KBM-7 (cell line): ENCODE data around the gene VASP.

Experiments used
- DNase-seq: peaks from one replicate; pipeline ENCODE4 v3.0.0-alpha.2; 2015
- in situ Hi-C: fragments of 300-500 bp; cut with MboI; formaldehyde crosslinking; loops from 2 replicates; pipeline ENCODE4 v1.14.3; 2020; ENCODE audit warnings: low sequenced_read_pairs, low pct_unique_long_range_greater_than_20kb, mixed read lengths

Gene VASP

GRCh38 chr19:45472563-45473366, 34.5 kb upstream of the VASP start:
- DNase-seq, result no peak

GRCh38 chr19:45473367-45473681, 34.0 kb upstream of the VASP start:
- in situ Hi-C loops, result no loop called here
- DNase-seq, result no peak

More at GRCh38 chr19:45472563-45473366, 34.5 kb upstream of the VASP start:
- in situ Hi-C loops, result no loop called here

GRCh38 chr19:45473682-45474605, 33.3 kb upstream of the VASP start:
- in situ Hi-C loops, result no loop called here
- DNase-seq, result no peak

GRCh38 chr19:45474606-45475521, 32.4 kb upstream of the VASP start:
- DNase-seq, result no peak
- in situ Hi-C loops, result no loop called here

- DNase-seq, result no peak
- in situ Hi-C loops, result no loop called here
These were observed 31.6 kb upstream of the VASP start for GRCh38 chr19:45475537-45476291.

GRCh38 chr19:45476304-45476703, 31.0 kb upstream of the VASP start:
- no peak for DNase-seq
- in situ Hi-C loops, result no loop called here

GRCh38 chr19:45477186-45477585, 30.1 kb upstream of the VASP start:
- DNase-seq, result no peak
- in situ Hi-C loops, result no loop called here

- in situ Hi-C loops, result no loop called here
- no peak for DNase-seq
These were observed 29.4 kb upstream of the VASP start for GRCh38 chr19:45477713-45478453.

GRCh38 chr19:45478454-45479238, 28.6 kb upstream of the VASP start:
- in situ Hi-C loops, result no loop called here
- peak; percentile 96 for DNase-seq

GRCh38 chr19:45483033-45483432, 24.2 kb upstream of the VASP start:
- DNase-seq, result no peak
- in situ Hi-C loops, result no loop called here

- in situ Hi-C loops, result no loop called here
- DNase-seq, result no peak
These were observed 22.9 kb upstream of the VASP start for GRCh38 chr19:45484273-45484945.

- DNase-seq, result peak; percentile 94
- in situ Hi-C loops, result no loop called here
These were observed 21.8 kb upstream of the VASP start for GRCh38 chr19:45485305-45486077.

- in situ Hi-C loops, result no loop called here
- DNase-seq, result no peak
These were observed 18.6 kb upstream of the VASP start for GRCh38 chr19:45488708-45489107.

GRCh38 chr19:45489216-45489855, 17.9 kb upstream of the VASP start:
- in situ Hi-C loops, result no loop called here
- DNase-seq, result no peak

GRCh38 chr19:45492137-45492626, 15.1 kb upstream of the VASP start:
- in situ Hi-C loops, result no loop called here
- DNase-seq, result no peak
